K562 (cell line): ENCODE measurements around the gene PRMT3. TPM values are rescaled to one million over a fixed set of nuclear protein-coding genes. Genes with fewer than 3 reads are reported as not detected.

Experiments
- BACH1 ChIP-seq: fragments of 200-800 bp; sonication (Bioruptor generic); IDR thresholded peaks from 2 replicates; pipeline ENCODE4 v1.6.1; 2016; ENCODE audit warnings: missing genetic modification characterization, missing compliant biosample characterization
- ESRRB ChIP-seq: fragments of 250-450 bp; sonication (Bioruptor Pico); IDR thresholded peaks from 2 replicates; pipeline ENCODE4 v1.5.0; 2020; ENCODE audit warnings: mild to moderate bottlenecking, moderate library complexity, borderline replicate concordance
- ETS2 ChIP-seq: IDR thresholded peaks from 2 replicates; pipeline ENCODE4 v1.6.1; 2016; ENCODE audit warnings: borderline replicate concordance, missing genetic modification characterization, mild to moderate bottlenecking, moderate library complexity, missing compliant biosample characterization; ENCODE audit not compliant: poor library complexity, severe bottlenecking
- HCFC1 ChIP-seq: IDR thresholded peaks from 2 replicates; pipeline ENCODE4 v1.6.1; 2012; ENCODE audit warnings: low read depth, low read length, improper control_type of control experiment
- HNRNPK ChIP-seq: fragments of 200-400 bp; formaldehyde crosslinking; IDR thresholded peaks from one replicate; pipeline ENCODE4 v1.6.1; 2018; ENCODE audit warnings: mild to moderate bottlenecking, low read depth, low read length; ENCODE audit not compliant: poor library complexity, severe bottlenecking
- HOXB6 ChIP-seq: fragments of 250-450 bp; sonication (Bioruptor Pico); IDR thresholded peaks from 2 replicates; pipeline ENCODE4 v1.5.1; 2022; ENCODE audit warnings: mild to moderate bottlenecking, borderline replicate concordance
- ILF3 ChIP-seq: fragments of 450-650 bp; IDR thresholded peaks from 2 replicates; pipeline ENCODE4 v1.6.1; 2018; ENCODE audit warnings: antibody characterized with exemption, mild to moderate bottlenecking, moderate library complexity, borderline replicate concordance
- KLF10 ChIP-seq: fragments of 250-450 bp; sonication (Bioruptor Pico); IDR thresholded peaks from 2 replicates; pipeline ENCODE4 v1.6.1; 2021; ENCODE audit warnings: matching md5 sums
- MCM2 ChIP-seq: fragments of 450-650 bp; IDR thresholded peaks from 2 replicates; pipeline ENCODE4 v1.6.1; 2017; ENCODE audit warnings: low read depth, mild to moderate bottlenecking
- NCOA1 ChIP-seq: fragments of 450-650 bp; IDR thresholded peaks from 2 replicates; pipeline ENCODE4 v1.6.1; 2016; ENCODE audit warnings: low read depth
- NR2C2 ChIP-seq, 2 experiments: fragments of 200-800 bp in 1 of 2; sonication (Bioruptor generic) in 1 of 2; sonication (generic) in 1 of 2; formaldehyde crosslinking in 1 of 2; IDR thresholded peaks; 2 replicates each; pipeline versions ENCODE4 v1.6.1 to v1.8.0; 2016 to 2022; ENCODE audit warnings: mild to moderate bottlenecking in 1 of 2, missing compliant biosample characterization in 1 of 2, missing genetic modification characterization in 1 of 2, missing genetic modification reagents in 1 of 2
- NRF1 ChIP-seq, 2 experiments: fragments of 450-650 bp; IDR thresholded peaks in 1 of 2; conservative IDR thresholded peaks in 1 of 2; 2 replicates each; pipeline ENCODE4 v1.6.1; 2014; ENCODE audit warnings: mild to moderate bottlenecking in 2 of 2
- NUFIP1 ChIP-seq: fragments of 450-650 bp; IDR thresholded peaks from 2 replicates; pipeline ENCODE4 v1.6.1; 2018; ENCODE audit not compliant: partially characterized antibody
- RBM17 ChIP-seq: fragments of 200-400 bp; formaldehyde crosslinking; IDR thresholded peaks from 2 replicates; pipeline ENCODE4 v1.6.1; 2017; ENCODE audit warnings: low read depth, mild to moderate bottlenecking, low read length, borderline replicate concordance
- SOX6 ChIP-seq: fragments of 450-650 bp; IDR thresholded peaks from 2 replicates; pipeline ENCODE4 v1.6.1; 2014; ENCODE audit warnings: mild to moderate bottlenecking
- SRSF7 ChIP-seq: fragments of 200-400 bp; formaldehyde crosslinking; optimal IDR thresholded peaks from 2 replicates; pipeline ENCODE3; 2017; ENCODE audit warnings: mild to moderate bottlenecking, low read depth, low read length
- TCF15 ChIP-seq: fragments of 250-450 bp; sonication (Bioruptor Pico); IDR thresholded peaks from 2 replicates; pipeline ENCODE4 v1.8.0; 2022; ENCODE audit warnings: moderate library complexity, mild to moderate bottlenecking, inconsistent platforms
- THRB ChIP-seq: fragments of 450-650 bp; formaldehyde crosslinking; conservative IDR thresholded peaks from 2 replicates; pipeline ENCODE4 v1.4.0; 2022; ENCODE audit warnings: mild to moderate bottlenecking, missing genetic modification characterization
- TRIM28 ChIP-seq: fragments of 450-650 bp; IDR thresholded peaks from 2 replicates; pipeline ENCODE4 v1.6.1; 2017
- U2AF1 ChIP-seq: fragments of 200-400 bp; formaldehyde crosslinking; optimal IDR thresholded peaks from 2 replicates; pipeline ENCODE3; 2017; ENCODE audit warnings: mild to moderate bottlenecking, low read depth, low read length, moderate library complexity
- ZBTB7A ChIP-seq: IDR thresholded peaks from 2 replicates; pipeline ENCODE4 v1.6.1; 2011; ENCODE audit warnings: low read depth, mild to moderate bottlenecking, low read length, moderate library complexity, borderline replicate concordance; ENCODE audit not compliant: control insufficient read depth
- ZC3H8 ChIP-seq: fragments of 450-650 bp; IDR thresholded peaks from 2 replicates; pipeline ENCODE4 v1.6.1; 2017
- ZNF217 ChIP-seq: sonication (generic); formaldehyde crosslinking; IDR thresholded peaks from 2 replicates; pipeline ENCODE4 v1.8.0; 2022; ENCODE audit warnings: mild to moderate bottlenecking, missing genetic modification reagents
- ZNF347 ChIP-seq: fragments of 450-650 bp; formaldehyde crosslinking; IDR thresholded peaks from 2 replicates; pipeline ENCODE4 v1.4.0; 2020; ENCODE audit warnings: low read depth, mild to moderate bottlenecking, moderate library complexity
- ZNF551 ChIP-seq: fragments of 250-450 bp; sonication (Bioruptor Pico); IDR thresholded peaks from 2 replicates; pipeline ENCODE4 v1.5.0; 2021; ENCODE audit warnings: mild to moderate bottlenecking, moderate library complexity
- ZNF699 ChIP-seq: fragments of 250-450 bp; sonication (Bioruptor Pico); IDR thresholded peaks from 2 replicates; pipeline ENCODE4 v1.8.0; 2021; ENCODE audit warnings: mild to moderate bottlenecking, moderate library complexity; ENCODE audit not compliant: insufficient replicate concordance
- polyA plus RNA-seq, 8 experiments: library from polyadenylated mRNA; depleted of rRNA in 4 of 8; stranded (reverse) in 5 of 8; unstranded in 3 of 8; fragments of >200 nt; fragmentation: Nextera tagmentation in 2 of 8; fragmentation: Illumina TruSeq in 1 of 8; extraction: Ambion mirVana in 2 of 8; extraction: Trizol in 1 of 8; gene quantifications; 2 replicates each; pipeline versions ENCODE4 v1.2.1 to v1.2.3, GENCODE V29; 2011 to 2014; ENCODE audit warnings: inconsistent platforms in 1 of 8, missing spikeins in 1 of 8
- total RNA-seq, 7 experiments: library from RNA; depleted of rRNA in 6 of 7; stranded (reverse); fragments of >200 nt in 6 of 7; fragmentation: Illumina TruSeq in 2 of 7; extraction: Trizol in 2 of 7; gene quantifications; 2 replicates each; pipeline versions ENCODE4 v1.2.1 to v1.2.3, GENCODE V29; 2011 to 2021; ENCODE audit warnings: low replicate concordance in 1 of 7
- TF ChIP-seq, protein P1 (sequence below): sonication (generic); IDR thresholded peaks from 2 replicates; pipeline ENCODE4 v1.6.1; 2016

The PRMT3 gene
- total and polyA plus RNA-seq, 9 of the 15 experiments (the other 6 are each of a cell fraction or from before 2014, with no cell fraction given), result 24.0 to 62.1 (median 44.7) TPM

DNA sequence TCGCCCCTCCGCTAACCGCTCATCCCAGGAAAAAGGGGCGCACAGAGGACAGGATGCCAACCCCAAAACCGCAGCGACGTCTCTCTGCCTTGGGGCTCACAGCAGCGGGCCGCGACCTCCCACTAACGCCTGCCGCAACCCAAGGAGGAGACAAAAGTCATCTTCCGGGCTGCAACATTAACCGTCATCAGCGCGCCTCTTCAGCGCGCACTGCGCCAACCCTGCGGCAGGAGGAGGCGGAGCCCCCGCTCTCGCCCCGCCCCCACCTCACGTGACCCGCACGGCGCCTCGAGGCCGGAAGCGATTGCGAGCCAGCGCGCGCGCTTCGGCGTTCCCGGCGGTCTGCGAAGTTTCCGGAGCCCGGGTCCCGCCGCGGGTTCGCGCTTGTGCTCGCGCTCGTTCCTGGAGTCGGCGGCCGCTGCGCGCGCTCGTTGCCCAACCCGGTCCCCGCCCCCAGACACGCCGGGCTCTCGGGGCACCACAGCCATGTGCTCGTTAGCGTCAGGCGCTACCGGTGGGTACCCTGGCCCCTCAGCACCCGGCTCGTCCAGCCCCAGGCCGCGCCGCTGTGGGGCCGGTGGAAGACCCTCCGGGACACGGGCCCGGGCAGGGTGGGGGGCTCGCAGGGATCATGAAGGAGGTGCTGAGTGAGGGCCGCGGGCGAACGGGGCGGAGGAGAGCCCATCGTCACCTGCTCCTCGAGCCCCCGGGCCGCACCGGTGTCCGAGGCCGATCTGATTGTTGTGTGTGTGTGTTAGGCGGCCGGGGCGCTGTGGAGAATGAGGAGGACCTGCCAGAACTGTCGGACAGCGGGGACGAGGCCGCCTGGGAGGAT is at the start of gene PRMT3 (continued):
- peak; percentile 10; the same call in 1 of the 2 replicates for TF ChIP-seq THRB
- TF ChIP-seq NRF1 (conservative IDR thresholded peaks at IDR 0.05 in 1 of 2, IDR thresholded peaks at IDR 0.05 in 1 of 2), result peak; percentile 88 to 90
- TF ChIP-seq KLF10 (CRISPR knock-in tag), result no peak
- TF ChIP-seq TCF15 (CRISPR knock-in tag), result no peak
- no peak for TF ChIP-seq NCOA1
- TF ChIP-seq ILF3, result no peak; the same call in 1 of the 2 replicates
- TF ChIP-seq ZNF217 (CRISPR knock-in tag), result peak; percentile 57; the same call in 1 of the 2 replicates
- TF ChIP-seq HNRNPK, result no peak
- TF ChIP-seq ZNF699 (CRISPR knock-in tag), result no peak
- peak; percentile 59 for TF ChIP-seq SOX6
- TF ChIP-seq, protein P1, sequence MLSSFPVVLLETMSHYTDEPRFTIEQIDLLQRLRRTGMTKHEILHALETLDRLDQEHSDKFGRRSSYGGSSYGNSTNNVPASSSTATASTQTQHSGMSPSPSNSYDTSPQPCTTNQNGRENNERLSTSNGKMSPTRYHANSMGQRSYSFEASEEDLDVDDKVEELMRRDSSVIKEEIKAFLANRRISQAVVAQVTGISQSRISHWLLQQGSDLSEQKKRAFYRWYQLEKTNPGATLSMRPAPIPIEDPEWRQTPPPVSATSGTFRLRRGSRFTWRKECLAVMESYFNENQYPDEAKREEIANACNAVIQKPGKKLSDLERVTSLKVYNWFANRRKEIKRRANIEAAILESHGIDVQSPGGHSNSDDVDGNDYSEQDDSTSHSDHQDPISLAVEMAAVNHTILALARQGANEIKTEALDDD, result no peak
- TF ChIP-seq BACH1 (tag), result peak; percentile 68; the same call in 1 of the 2 replicates
- peak; percentile 63; the same call in 1 of the 2 replicates for TF ChIP-seq ZBTB7A
- no peak for TF ChIP-seq ESRRB (CRISPR knock-in tag)
- TF ChIP-seq TRIM28, result 0 out of 2 replicates have a peak, but pooled peaks have one; percentile 71
- TF ChIP-seq ZC3H8, result no peak
- TF ChIP-seq ZNF551 (CRISPR knock-in tag), result no peak
- no peak for TF ChIP-seq ETS2 (tag)
- no peak for TF ChIP-seq NUFIP1
- no peak for TF ChIP-seq ZNF347 (CRISPR knock-in tag)
- no peak for TF ChIP-seq MCM2
- peak; percentile 87 for TF ChIP-seq U2AF1
- TF ChIP-seq SRSF7, result no peak
- TF ChIP-seq HOXB6 (CRISPR knock-in tag), result no peak
- TF ChIP-seq NR2C2 (CRISPR knock-in tag; IDR thresholded peaks at IDR 0.05), result peak; percentile 47; the same call in 1 of the 2 replicates
- TF ChIP-seq NR2C2 (tag; IDR thresholded peaks at IDR 0.05), result peak; percentile 80
- no peak for TF ChIP-seq RBM17
- TF ChIP-seq HCFC1, result peak; percentile 74
